Mesendoderm (in vitro differentiated cells): ENCODE results near the gene UNC93A.
"Not testable (repeated sequence)": the region's sequence is repeated elsewhere in the genome, so short reads cannot be mapped to it uniquely, and the experiment has no call there.

Source experiments
- DNase-seq: peaks from one replicate; pipeline ENCODE4 v3.0.0; 2013
- H2AK5ac ChIP-seq: 2 replicates; pipeline ENCODE4 v1.6.1; 2013; ENCODE audit warnings: low read length, inconsistent platforms
- H2BK120ac ChIP-seq: 2 replicates; pipeline ENCODE4 v1.6.1; 2013; ENCODE audit warnings: low read depth, mild to moderate bottlenecking, low read length, moderate library complexity, mixed read lengths
- H2BK15ac ChIP-seq: replicated peaks from 2 replicates; pipeline ENCODE4 v1.6.1; 2013; ENCODE audit warnings: low read depth, mild to moderate bottlenecking, moderate library complexity
- H2BK5ac ChIP-seq: 2 replicates; pipeline ENCODE4 v1.6.1; 2013; ENCODE audit warnings: low read length, inconsistent platforms
- H3K18ac ChIP-seq: 2 replicates; pipeline ENCODE4 v1.6.1; 2013; ENCODE audit warnings: mild to moderate bottlenecking, low read length, mixed read lengths
- H3K23ac ChIP-seq: one replicate; pipeline ENCODE4 v1.6.1; 2013; ENCODE audit warnings: low read length
- H3K27ac ChIP-seq: 2 replicates; pipeline ENCODE4 v1.5.1; 2013; ENCODE audit warnings: low read depth, mild to moderate bottlenecking, inconsistent platforms, low read length, moderate library complexity
- H3K27me3 ChIP-seq: 2 replicates; pipeline ENCODE4 v1.6.1; 2013; ENCODE audit warnings: low read length, control low read depth, mild to moderate bottlenecking, inconsistent platforms; ENCODE audit not compliant: insufficient read depth, poor library complexity
- H3K36me3 ChIP-seq: 2 replicates; pipeline ENCODE4 v1.6.1; 2013; ENCODE audit warnings: low read length, inconsistent platforms; ENCODE audit not compliant: control insufficient read depth, insufficient read depth
- H3K4ac ChIP-seq: one replicate; pipeline ENCODE4 v1.6.1; 2013; ENCODE audit warnings: low read depth, mild to moderate bottlenecking, low read length, moderate library complexity
- H3K4me1 ChIP-seq: 2 replicates; pipeline ENCODE4 v1.6.1; 2013; ENCODE audit warnings: low read depth, low read length, inconsistent platforms; ENCODE audit not compliant: control insufficient read depth
- H3K4me2 ChIP-seq: 2 replicates; pipeline ENCODE4 v1.6.1; 2013; ENCODE audit warnings: low read length
- H3K4me3 ChIP-seq: 2 replicates; pipeline ENCODE4 v1.5.1; 2013; ENCODE audit warnings: mild to moderate bottlenecking, low read length
- H3K56ac ChIP-seq: one replicate; pipeline ENCODE4 v1.6.1; 2013; ENCODE audit warnings: low read length
- H3K79me1 ChIP-seq: 2 replicates; pipeline ENCODE4 v1.6.1; 2013; ENCODE audit warnings: low read length, inconsistent platforms
- H3K79me2 ChIP-seq: 2 replicates; pipeline ENCODE4 v1.6.1; 2013; ENCODE audit warnings: mild to moderate bottlenecking, low read length; ENCODE audit not compliant: control insufficient read depth, insufficient read depth
- H3K9ac ChIP-seq: 2 replicates; pipeline ENCODE4 v1.6.1; 2013; ENCODE audit warnings: low read length, inconsistent platforms
- H4K5ac ChIP-seq: one replicate; pipeline ENCODE4 v1.6.1; 2013; ENCODE audit warnings: low read length
- H4K8ac ChIP-seq: one replicate; pipeline ENCODE4 v1.6.1; 2013; ENCODE audit warnings: low read depth, mild to moderate bottlenecking, control low read depth, low read length, moderate library complexity
- WGBS: extraction: QIAGEN DNeasy Blood & Tissue Kit; methylation state at CpG from one replicate; pipeline ENCODE4 v1.1.7; 2013; ENCODE audit warnings: low lambda C conversion rate, missing lambda C conversion rate; ENCODE audit not compliant: insufficient coverage; ENCODE audit errors: extremely low coverage; 5-methylcytosine and 5-hydroxymethylcytosine counted together

The UNC93A gene

DNA sequence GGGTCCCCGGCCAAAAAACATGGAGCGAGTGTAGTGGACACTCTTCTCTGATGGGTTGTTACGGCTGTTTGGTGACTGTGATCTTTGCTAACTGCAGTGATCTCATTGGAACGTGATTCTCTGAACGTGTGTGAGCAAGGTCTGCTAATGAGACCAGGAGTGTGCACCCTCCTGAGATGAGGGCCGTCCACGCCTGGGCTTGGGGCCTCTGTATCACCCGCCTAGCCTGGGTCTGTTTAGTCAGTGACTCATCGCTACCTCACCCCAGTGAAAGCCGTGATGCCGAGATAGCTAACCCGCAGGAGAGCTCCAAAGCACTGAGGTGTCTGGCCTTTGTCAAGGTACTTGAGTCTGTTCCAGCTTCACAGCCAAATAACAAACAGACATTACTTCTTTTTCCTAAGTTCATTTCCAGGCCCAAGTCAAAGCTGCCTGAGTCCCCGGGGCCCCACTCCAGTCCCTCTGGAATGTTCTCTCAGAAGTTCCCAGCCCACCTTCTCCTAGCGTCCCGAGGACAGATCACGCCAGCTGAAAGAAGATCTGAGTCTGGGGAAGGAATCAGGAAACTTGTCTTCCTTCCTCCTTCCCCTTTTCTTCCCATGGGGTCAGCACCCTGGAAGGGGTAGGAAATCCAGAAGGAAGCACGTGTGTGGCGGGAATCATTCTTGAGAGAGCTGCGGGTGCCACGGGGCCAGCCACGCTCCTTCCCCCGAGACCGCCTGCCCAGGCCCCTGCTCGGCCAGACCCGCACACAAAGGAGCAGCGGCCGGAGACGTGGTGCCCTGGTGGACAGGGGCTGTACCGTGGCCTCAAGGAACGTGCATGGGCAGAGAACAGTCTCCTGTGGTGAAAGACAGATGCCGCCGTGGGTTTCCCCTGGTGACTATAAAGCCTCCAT is 29.0 kb downstream of the UNC93A start:
- not testable (repeated sequence) for H3K4me3 ChIP-seq, H3K4ac ChIP-seq, H2BK120ac ChIP-seq, H3K23ac ChIP-seq, H2BK5ac ChIP-seq, H2BK15ac ChIP-seq, H3K4me1 ChIP-seq, H3K36me3 ChIP-seq, H3K56ac ChIP-seq, H3K18ac ChIP-seq, H4K8ac ChIP-seq, H2AK5ac ChIP-seq, H3K27ac ChIP-seq, H3K27me3 ChIP-seq, H3K79me2 ChIP-seq, H3K9ac ChIP-seq, H4K5ac ChIP-seq, H3K79me1 ChIP-seq, H3K4me2 ChIP-seq, DNase-seq
- WGBS: no CpG with 5 or more reads among the region's 32 CpGs

DNA sequence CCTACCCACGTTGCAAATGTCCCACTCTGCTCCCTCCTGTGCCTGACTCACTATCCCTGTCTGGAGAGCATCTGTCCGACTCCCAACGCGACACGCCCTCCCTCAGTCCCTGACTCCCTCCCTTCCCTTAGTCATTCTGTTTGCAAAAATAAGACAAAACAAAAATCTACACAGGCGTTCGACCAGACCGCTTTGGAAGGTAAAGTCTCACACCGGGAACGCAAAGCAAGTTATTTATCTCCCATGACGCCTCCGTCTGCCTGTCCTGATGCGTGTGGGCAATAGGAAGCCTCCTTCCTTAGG is 29.6 kb downstream of the UNC93A start:
- WGBS: no CpG with 5 or more reads among the region's 13 CpGs

DNA sequence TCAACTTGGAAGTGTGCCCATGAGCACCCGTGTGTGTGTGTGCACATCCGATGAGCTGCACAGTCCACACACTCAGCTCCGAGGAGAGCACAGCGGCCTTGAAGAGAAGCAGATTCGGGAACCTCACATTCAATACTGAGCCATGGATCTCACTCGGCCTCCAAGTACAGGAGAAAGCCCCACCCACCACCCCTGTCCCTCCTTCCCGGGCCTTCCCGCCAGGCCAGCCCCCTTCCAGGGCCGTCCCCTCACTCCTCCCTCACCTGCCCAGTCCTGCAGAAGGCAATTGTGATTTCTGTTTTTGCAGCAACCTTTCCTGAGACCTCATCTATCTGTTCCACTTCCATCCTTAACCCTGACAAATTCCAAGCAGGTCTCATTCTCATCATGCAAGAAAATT is 30.1 kb downstream of the UNC93A start:
- H3K36me3 ChIP-seq: not testable (repeated sequence)

More for the DNA sequence above, 29.6 kb downstream of the UNC93A start:
- not testable (repeated sequence) for H3K36me3 ChIP-seq, H3K9ac ChIP-seq, H2AK5ac ChIP-seq, H4K5ac ChIP-seq, H3K4me1 ChIP-seq, H3K4ac ChIP-seq, H2BK5ac ChIP-seq, H3K23ac ChIP-seq, H3K79me1 ChIP-seq, H3K79me2 ChIP-seq, DNase-seq, H4K8ac ChIP-seq, H3K27me3 ChIP-seq, H3K4me3 ChIP-seq, H3K18ac ChIP-seq, H3K4me2 ChIP-seq, H2BK120ac ChIP-seq, H3K27ac ChIP-seq, H2BK15ac ChIP-seq, H3K56ac ChIP-seq

DNA sequence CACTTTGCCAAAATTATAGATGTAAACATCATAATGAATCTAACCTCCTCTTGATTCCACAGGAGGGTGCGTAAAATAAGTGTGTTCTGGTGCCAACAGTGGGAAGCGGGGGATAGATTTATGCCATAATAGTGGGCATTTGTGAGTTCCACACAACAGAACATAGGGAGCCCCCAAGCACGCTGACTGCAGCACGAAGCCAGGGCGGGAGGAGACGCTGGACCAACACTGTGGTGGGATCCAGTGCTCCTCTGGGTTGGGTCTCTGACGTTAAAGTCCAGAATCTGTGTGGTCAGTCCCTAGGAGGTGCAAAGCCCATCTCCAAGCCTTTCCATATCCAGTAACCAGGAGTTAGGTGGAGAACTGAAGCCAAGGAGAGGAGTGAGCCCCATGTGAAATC is 32.0 kb downstream of the UNC93A start:
- no peak overlapping the region for H2BK120ac ChIP-seq
- no peak for DNase-seq
- H3K36me3 ChIP-seq: no peaks in the 10 kb centered on the region
- H3K79me1 ChIP-seq: no peaks in the 10 kb centered on the region
- no peak overlapping the region for H4K5ac ChIP-seq
- no peak overlapping the region for H3K23ac ChIP-seq
- H3K27ac ChIP-seq: no peak overlapping the region
- no peak overlapping the region for H3K4me3 ChIP-seq
- no peak overlapping the region for H2BK5ac ChIP-seq
- H3K4ac ChIP-seq: no peak overlapping the region
- no peaks in the 10 kb centered on the region for H3K79me2 ChIP-seq
- no peak overlapping the region for H4K8ac ChIP-seq
- no peak overlapping the region for H2AK5ac ChIP-seq
- H2BK15ac ChIP-seq: no peak overlapping the region
- H3K4me2 ChIP-seq: no peak overlapping the region
- no peak overlapping the region for H3K9ac ChIP-seq
- no CpG with 5 or more reads among the region's 7 CpGs for WGBS
- no peak overlapping the region for H3K56ac ChIP-seq
- no peaks in the 10 kb centered on the region for H3K4me1 ChIP-seq
- no peak overlapping the region for H3K18ac ChIP-seq
- H3K27me3 ChIP-seq: no peaks in the 10 kb centered on the region

More for the DNA sequence above, 30.1 kb downstream of the UNC93A start:
- H3K18ac ChIP-seq, H3K4me3 ChIP-seq, DNase-seq, H3K4ac ChIP-seq, H2BK120ac ChIP-seq, H3K27ac ChIP-seq, H3K4me1 ChIP-seq, H2BK15ac ChIP-seq, H3K56ac ChIP-seq, H3K23ac ChIP-seq, H3K4me2 ChIP-seq, H2AK5ac ChIP-seq, H4K5ac ChIP-seq, H4K8ac ChIP-seq, H3K79me2 ChIP-seq, H3K79me1 ChIP-seq, H2BK5ac ChIP-seq, H3K9ac ChIP-seq, H3K27me3 ChIP-seq: not testable (repeated sequence)
- WGBS: no CpG with 5 or more reads among the region's 9 CpGs

DNA sequence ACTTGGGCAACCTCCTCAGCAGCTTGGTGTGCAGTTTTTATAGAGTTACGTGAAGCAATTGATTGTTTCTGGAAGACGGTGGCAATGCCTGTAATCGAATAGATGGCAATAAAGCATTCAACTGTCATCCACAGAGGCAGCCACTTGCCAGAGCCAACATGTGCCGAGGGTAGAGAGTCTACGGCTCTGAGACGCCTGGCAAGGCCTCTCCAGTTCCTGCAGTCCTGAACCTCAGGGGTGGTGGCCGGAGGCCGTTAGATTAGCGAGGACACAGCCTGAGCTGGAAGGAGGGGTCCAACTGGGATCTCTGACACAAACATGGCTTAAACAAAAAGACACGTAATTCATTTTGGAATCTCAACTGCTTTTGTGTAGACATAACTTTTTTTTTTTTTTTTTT is 33.0 kb downstream of the UNC93A start:
- H3K9ac ChIP-seq: no peak overlapping the region
- H3K4ac ChIP-seq: no peak overlapping the region
- no peak overlapping the region for H3K56ac ChIP-seq
- no peak overlapping the region for H4K8ac ChIP-seq
- no peak overlapping the region for H3K18ac ChIP-seq
- H3K27ac ChIP-seq: no peak overlapping the region
- H3K27me3 ChIP-seq: no peaks in the 10 kb centered on the region
- no peaks in the 10 kb centered on the region for H3K79me1 ChIP-seq
- H2BK15ac ChIP-seq: no peak overlapping the region
- H3K79me2 ChIP-seq: no peaks in the 10 kb centered on the region
- H3K4me1 ChIP-seq: no peaks in the 10 kb centered on the region
- no CpG with 5 or more reads among the region's 10 CpGs for WGBS
- H3K36me3 ChIP-seq: no peaks in the 10 kb centered on the region
- no peak overlapping the region for H2BK120ac ChIP-seq
- H2BK5ac ChIP-seq: no peak overlapping the region
- H3K23ac ChIP-seq: no peak overlapping the region
- no peak overlapping the region for H4K5ac ChIP-seq
- no peak for DNase-seq
- H3K4me2 ChIP-seq: no peak overlapping the region
- H3K4me3 ChIP-seq: no peak overlapping the region
- H2AK5ac ChIP-seq: no peak overlapping the region

DNA sequence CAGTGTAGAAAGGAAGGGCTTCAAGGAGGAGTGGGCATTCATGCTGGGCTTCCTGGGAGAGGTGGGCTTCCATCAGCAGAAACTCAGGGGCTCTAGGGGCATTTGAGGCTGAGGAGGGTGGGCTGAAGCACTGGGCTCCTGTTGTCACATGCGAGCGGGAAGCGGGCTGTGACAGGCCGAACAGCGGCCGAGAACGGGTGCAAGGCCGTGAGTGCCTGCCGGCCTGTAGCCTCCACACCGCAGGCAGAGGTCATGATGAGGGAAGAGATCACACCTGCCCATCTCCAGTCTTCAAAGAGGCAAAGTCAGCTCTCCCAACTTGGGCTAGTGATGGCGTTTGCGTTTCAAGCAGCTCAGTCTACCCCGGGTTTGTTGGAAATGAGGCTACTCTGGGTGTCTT is 34.7 kb downstream of the UNC93A start:
- WGBS: no CpG with 5 or more reads among the region's 13 CpGs
- H3K27me3 ChIP-seq: no peaks in the 10 kb centered on the region
- H4K5ac ChIP-seq: no peak overlapping the region
- H3K79me2 ChIP-seq: no peaks in the 10 kb centered on the region
- H2BK5ac ChIP-seq: no peak overlapping the region
- H2BK15ac ChIP-seq: no peak overlapping the region
- no peak overlapping the region for H3K9ac ChIP-seq
- H3K4me3 ChIP-seq: no peak overlapping the region
- H3K56ac ChIP-seq: no peak overlapping the region
- H3K23ac ChIP-seq: no peak overlapping the region
- H3K4me1 ChIP-seq: no peaks in the 10 kb centered on the region
- no peak overlapping the region for H4K8ac ChIP-seq
- no peak overlapping the region for H3K18ac ChIP-seq
- no peak for DNase-seq
- H2BK120ac ChIP-seq: no peak overlapping the region
- no peak overlapping the region for H3K4me2 ChIP-seq
- no peaks in the 10 kb centered on the region for H3K79me1 ChIP-seq
- H2AK5ac ChIP-seq: no peak overlapping the region
- H3K27ac ChIP-seq: no peak overlapping the region
- no peaks in the 10 kb centered on the region for H3K36me3 ChIP-seq
- H3K4ac ChIP-seq: no peak overlapping the region
